Embryonic facial prominence (tissue), 1 donor: ENCODE measurements around the gene NGRN.
A peak's percentile ranks its signal among the peaks of the same experiment; 100 is the strongest.
"Not testable (repeated sequence)": the region's sequence is repeated elsewhere in the genome, so short reads cannot be mapped to it uniquely, and the experiment has no call there.

Experiments
- DNase-seq: peaks from one replicate; pipeline ENCODE4 v3.0.0-alpha.2; 2016; ENCODE audit errors: extremely low spot score

Gene NGRN

GRCh38 chr15:90234096-90234988 lies 31.1 kb upstream of the NGRN start, which contains the start of gene GDPGP1:
Gene GDPGP1, plus strand, starts transcription at chr15:90234209. Its CDS starts 6,700 bp downstream, at chr15:90240909.
- DNase-seq = peak; percentile 27

GRCh38 chr15:90239371-90239770 lies 26.1 kb upstream of the NGRN start:
- no peak for DNase-seq

- no peak for DNase-seq
These were observed 24.6 kb upstream of the NGRN start for GRCh38 chr15:90240856-90241255.

GRCh38 chr15:90241343-90242192 lies 23.9 kb upstream of the NGRN start:
- no peak for DNase-seq

GRCh38 chr15:90243943-90244639 lies 21.4 kb upstream of the NGRN start:
- DNase-seq = no peak

- DNase-seq = no peak
These were observed 16.7 kb upstream of the NGRN start for GRCh38 chr15:90248789-90249202.

- DNase-seq = peak; percentile 52
These were observed 16.1 kb upstream of the NGRN start, which contains the start of gene TTLL13 for GRCh38 chr15:90249203-90249863. Gene TTLL13, plus strand, starts transcription at chr15:90249556. Its CDS starts 1,075 bp downstream, at chr15:90250631.

- DNase-seq = no peak
These were observed 7.7 kb upstream of the NGRN start for GRCh38 chr15:90257776-90258175.

GRCh38 chr15:90259524-90259923 lies 5.9 kb upstream of the NGRN start:
- no peak for DNase-seq

GRCh38 chr15:90260731-90261130 lies 4.7 kb upstream of the NGRN start:
- not testable (repeated sequence) for DNase-seq

GRCh38 chr15:90261811-90262210 lies 3.7 kb upstream of the NGRN start:
- no peak for DNase-seq

- DNase-seq = no peak
These were observed 3.0 kb upstream of the NGRN start for GRCh38 chr15:90262426-90262825.

- DNase-seq = no peak
These were observed 801 bp upstream of the NGRN start for GRCh38 chr15:90264671-90265070.

- DNase-seq = peak; percentile 14
These were observed 574 bp downstream of the NGRN start for GRCh38 chr15:90266061-90266431.

GRCh38 chr15:90266485-90266884 lies 1.0 kb downstream of the NGRN start:
- DNase-seq = no peak

- no peak for DNase-seq
These were observed 2.9 kb downstream of the NGRN start for GRCh38 chr15:90268415-90268814.

- no peak for DNase-seq
These were observed 5.2 kb downstream of the NGRN start for GRCh38 chr15:90270502-90271150.

GRCh38 chr15:90271459-90272166 lies 6.1 kb downstream of the NGRN start:
- DNase-seq = no peak

GRCh38 chr15:90278467-90278866 lies 13.0 kb downstream of the NGRN start:
- not testable (repeated sequence) for DNase-seq

GRCh38 chr15:90280743-90281142 lies 15.3 kb downstream of the NGRN start:
- DNase-seq = not testable (repeated sequence)
